ENCODE results near the gene NFU1. TPM values are rescaled to one million over a fixed set of nuclear protein-coding genes. Genes with fewer than 3 reads are reported as not detected.

NFU1 gene
- total RNA-seq (2012; rRNA removed), result 31.4 and 53.7 TPM in 2 replicates

DNA sequence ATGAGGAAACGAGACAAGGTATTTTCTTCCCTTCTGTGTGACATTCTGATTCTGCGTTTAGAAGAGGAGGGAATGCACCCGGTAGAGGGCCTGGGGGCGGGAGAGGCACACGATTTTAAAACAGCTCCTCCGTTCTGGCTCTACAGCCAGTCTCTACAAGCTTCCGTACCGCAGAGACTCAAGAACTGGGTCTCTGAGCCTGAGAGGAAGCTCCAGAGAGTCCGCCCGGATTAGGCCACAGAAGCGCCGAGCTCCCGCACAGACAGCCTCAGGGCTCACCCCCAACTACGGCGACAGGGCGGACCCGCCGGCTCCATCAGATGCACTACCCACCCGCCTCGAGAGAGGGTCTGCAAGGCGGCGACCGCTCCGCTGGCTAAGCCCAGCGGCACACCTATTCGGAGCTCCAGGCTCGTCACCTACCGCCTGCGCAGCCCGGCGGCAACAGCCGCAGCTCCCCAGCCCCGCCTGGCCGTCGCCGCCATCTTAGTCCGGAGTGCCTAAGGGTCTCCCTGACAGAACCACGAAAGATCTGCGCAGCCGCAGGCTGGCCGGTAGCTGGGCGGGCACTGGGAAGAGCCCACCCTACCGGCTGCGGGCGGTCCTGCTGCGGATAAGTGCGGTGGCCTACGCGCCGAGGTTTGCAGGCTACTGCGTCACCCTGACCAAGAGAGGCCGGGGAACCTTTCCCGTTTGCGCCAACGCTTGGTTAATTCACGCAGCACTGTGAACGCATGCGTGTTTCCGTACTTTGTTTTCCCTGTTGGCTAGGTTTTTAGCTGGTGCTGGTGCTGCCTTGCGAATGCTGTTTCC is at the start of gene NFU1:
NFU1 (minus strand) TSS at position 498 of the 813 bp plus-strand sequence; CDS start at position 485, 13 bp downstream.
- peak within 1 kb of the TSS; percentile 79 for H3K4me2 ChIP-seq (ENCODE audit: low read length)
- H3K4me1 ChIP-seq (ENCODE audit: control insufficient read depth, insufficient read depth, low read length), result peaks cover 13% of the 10 kb centered on the region
- H3K9me3 ChIP-seq (replicated peaks; ENCODE audit: low read length), result no peaks in the 10 kb centered on the region
- H3K36me3 ChIP-seq (ENCODE audit: insufficient read depth, low read length), result no peaks in the 10 kb centered on the region
- H3K9ac ChIP-seq (ENCODE audit: low read depth, low read length), result peak within 1 kb of the TSS; percentile 92
- H3K27me3 ChIP-seq (ENCODE audit: control insufficient read depth, insufficient read depth, low read length), result no peaks in the 10 kb centered on the region
- peak within 1 kb of the TSS; percentile 89 for H3K4me3 ChIP-seq (ENCODE audit: low read length)

DNA sequence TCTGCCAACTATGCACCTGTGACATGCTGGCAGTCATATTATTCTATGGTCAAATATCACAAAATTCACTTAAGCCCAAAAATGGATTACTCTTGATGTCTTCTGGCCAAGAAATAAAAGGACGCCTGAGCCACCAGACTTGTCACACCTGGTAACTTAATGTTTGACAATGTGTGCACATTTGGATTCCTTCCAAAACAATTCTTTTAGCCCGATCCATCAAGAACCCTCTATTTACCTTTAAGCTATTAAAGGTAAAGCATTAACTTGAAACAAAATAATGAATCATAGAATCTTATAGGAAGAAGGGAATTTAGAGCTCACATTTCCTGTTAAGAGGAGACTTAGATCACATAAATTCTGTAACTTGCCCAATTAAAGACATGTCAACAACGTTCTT is 46.5 kb upstream of the NFU1 start:
- H3K36me3 ChIP-seq (ENCODE audit: insufficient read depth, low read length), result peaks cover 26% of the 10 kb centered on the region
- H3K9me3 ChIP-seq (replicated peaks; ENCODE audit: low read length), result no peaks in the 10 kb centered on the region

DNA sequence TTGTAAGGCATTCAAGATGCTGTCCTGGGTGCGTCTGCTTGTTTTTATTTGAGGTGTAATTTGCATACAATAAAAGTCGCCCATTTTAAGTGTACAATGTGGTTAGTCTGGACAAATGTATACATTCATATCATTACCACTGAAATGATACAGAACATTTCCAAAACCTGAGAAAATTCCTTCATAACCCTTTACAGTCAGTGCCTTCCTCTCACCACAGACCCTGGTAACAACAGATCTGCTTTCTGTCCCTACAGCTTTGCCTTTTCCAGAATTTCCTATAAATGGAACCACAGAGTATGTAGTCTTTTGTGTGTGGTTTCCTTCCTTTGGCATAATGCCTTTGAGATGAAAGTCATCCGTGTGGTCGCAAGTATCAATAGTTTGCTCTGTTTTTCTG is 45.8 kb upstream of the NFU1 start:
- no peaks in the 10 kb centered on the region for H3K9me3 ChIP-seq (replicated peaks; ENCODE audit: low read length)
- H3K4me1 ChIP-seq (ENCODE audit: control insufficient read depth, insufficient read depth, low read length), result no peaks in the 10 kb centered on the region
- no peak overlapping the region for H3K9ac ChIP-seq (ENCODE audit: low read depth, low read length)
- no peak overlapping the region for H3K4me2 ChIP-seq (ENCODE audit: low read length)
- no peaks in the 10 kb centered on the region for H3K27me3 ChIP-seq (ENCODE audit: control insufficient read depth, insufficient read depth, low read length)
- no peak overlapping the region for H3K4me3 ChIP-seq (ENCODE audit: low read length)
- H3K36me3 ChIP-seq (ENCODE audit: insufficient read depth, low read length), result peaks cover 25% of the 10 kb centered on the region

More for the DNA sequence above, 46.5 kb upstream of the NFU1 start:
- no peak overlapping the region for H3K4me2 ChIP-seq (ENCODE audit: low read length)
- H3K27me3 ChIP-seq (ENCODE audit: control insufficient read depth, insufficient read depth, low read length), result no peaks in the 10 kb centered on the region
- H3K4me1 ChIP-seq (ENCODE audit: control insufficient read depth, insufficient read depth, low read length), result no peaks in the 10 kb centered on the region
- no peak overlapping the region for H3K4me3 ChIP-seq (ENCODE audit: low read length)
- H3K9ac ChIP-seq (ENCODE audit: low read depth, low read length), result no peak overlapping the region

DNA sequence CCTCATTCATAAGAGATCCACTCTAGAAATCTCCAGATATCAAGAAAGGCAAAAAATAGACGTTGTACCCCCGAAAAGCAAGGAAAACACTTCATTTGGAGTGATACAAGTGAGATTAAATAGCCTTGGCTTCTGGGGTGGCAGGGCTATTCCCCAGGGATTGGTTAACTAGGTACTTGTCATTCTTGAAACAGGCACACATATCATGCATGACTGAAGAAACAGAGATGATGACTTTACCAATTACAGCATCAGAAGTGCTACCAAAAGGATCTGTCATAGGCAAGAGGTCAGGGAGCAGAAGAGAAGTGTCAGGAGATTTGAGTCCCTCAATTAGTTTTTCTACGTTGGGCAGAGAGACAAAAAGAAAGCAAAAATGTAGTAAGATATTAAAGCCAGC is 45.2 kb upstream of the NFU1 start:
- H3K36me3 ChIP-seq (ENCODE audit: insufficient read depth, low read length), result peaks cover 23% of the 10 kb centered on the region
- H3K4me1 ChIP-seq (ENCODE audit: control insufficient read depth, insufficient read depth, low read length), result no peaks in the 10 kb centered on the region
- H3K4me2 ChIP-seq (ENCODE audit: low read length), result no peak overlapping the region
- no peaks in the 10 kb centered on the region for H3K27me3 ChIP-seq (ENCODE audit: control insufficient read depth, insufficient read depth, low read length)
- H3K4me3 ChIP-seq (ENCODE audit: low read length), result no peak overlapping the region
- H3K9ac ChIP-seq (ENCODE audit: low read depth, low read length), result no peak overlapping the region
- H3K9me3 ChIP-seq (replicated peaks; ENCODE audit: low read length), result no peaks in the 10 kb centered on the region

DNA sequence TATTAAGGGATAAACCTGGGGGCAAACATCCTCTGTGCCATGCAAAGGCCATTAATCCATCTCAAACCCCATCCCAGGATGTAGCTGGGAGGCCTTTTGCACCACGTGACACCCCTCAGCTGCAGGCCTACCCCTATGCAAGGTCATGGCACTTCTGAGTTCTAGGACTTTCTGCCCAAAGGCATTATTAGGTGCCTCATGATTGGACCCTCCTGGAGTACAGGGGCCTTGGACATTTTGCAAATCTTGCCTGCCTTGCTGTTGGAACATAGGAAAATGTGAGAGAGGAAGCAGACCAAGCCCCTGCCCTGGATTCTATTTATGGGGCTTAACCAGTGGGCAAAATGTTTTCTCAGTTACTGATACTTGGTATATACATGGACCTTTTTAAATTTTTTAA is 44.2 kb upstream of the NFU1 start:
- Histone ChIP-seq H3K9ac (ENCODE audit: low read depth, low read length) (no peak overlapping the region), H3K4me3 (ENCODE audit: low read length) (no peak overlapping the region), H3K4me1 (ENCODE audit: control insufficient read depth, insufficient read depth, low read length) (no peaks in the 10 kb centered on the region), H3K36me3 (ENCODE audit: insufficient read depth, low read length) (peaks cover 18% of the 10 kb centered on the region), H3K27me3 (ENCODE audit: control insufficient read depth, insufficient read depth, low read length) (no peaks in the 10 kb centered on the region), H3K4me2 (ENCODE audit: low read length) (no peak overlapping the region), H3K9me3 (replicated peaks; ENCODE audit: low read length) (no peaks in the 10 kb centered on the region)

DNA sequence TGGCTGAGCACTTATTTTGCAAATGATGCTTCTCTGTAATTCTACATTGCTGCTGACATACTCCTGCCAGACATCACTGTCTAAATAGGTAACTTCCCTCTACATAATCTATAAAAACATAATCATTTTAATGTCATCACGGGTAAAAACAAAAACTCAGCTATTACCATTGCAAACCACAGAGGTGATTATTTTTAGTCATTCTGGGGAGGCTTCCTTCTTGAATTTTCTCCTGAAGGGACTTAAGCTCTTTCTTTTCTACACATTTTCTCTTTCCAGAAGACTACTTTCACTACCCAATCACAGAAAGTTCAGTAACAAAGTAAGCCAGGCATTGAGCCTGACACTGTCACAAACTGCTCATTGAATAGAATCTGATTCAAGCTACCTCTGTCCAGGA is 40.4 kb upstream of the NFU1 start:
- no peaks in the 10 kb centered on the region for H3K4me1 ChIP-seq (ENCODE audit: control insufficient read depth, insufficient read depth, low read length)
- no peaks in the 10 kb centered on the region for H3K27me3 ChIP-seq (ENCODE audit: control insufficient read depth, insufficient read depth, low read length)
- no peak overlapping the region for H3K4me2 ChIP-seq (ENCODE audit: low read length)
- H3K9me3 ChIP-seq (replicated peaks; ENCODE audit: low read length), result no peaks in the 10 kb centered on the region
- H3K4me3 ChIP-seq (ENCODE audit: low read length), result no peak overlapping the region
- peaks cover 24% of the 10 kb centered on the region for H3K36me3 ChIP-seq (ENCODE audit: insufficient read depth, low read length)
- no peak overlapping the region for H3K9ac ChIP-seq (ENCODE audit: low read depth, low read length)

DNA sequence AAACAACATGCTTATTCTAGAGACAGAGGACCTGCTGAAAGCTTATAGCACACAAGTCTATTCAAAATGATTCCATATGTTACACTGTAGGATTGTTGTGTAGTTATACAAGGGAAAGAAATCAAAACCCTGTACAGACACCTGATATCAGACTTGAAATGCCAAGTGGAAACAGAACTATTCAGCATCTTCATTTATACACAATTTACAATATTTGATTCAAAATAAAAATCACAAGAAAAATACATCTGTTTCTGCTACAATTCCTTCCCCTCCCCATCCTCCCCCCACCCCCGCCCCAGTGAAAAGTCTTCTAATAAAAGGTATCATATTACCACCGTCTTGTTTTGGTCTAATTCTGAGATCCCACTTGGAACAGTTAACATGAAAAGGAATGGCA is 37.5 kb upstream of the NFU1 start:
- Histone ChIP-seq H3K4me1 (ENCODE audit: control insufficient read depth, insufficient read depth, low read length) (no peaks in the 10 kb centered on the region), H3K4me3 (ENCODE audit: low read length) (no peak overlapping the region), H3K27me3 (ENCODE audit: control insufficient read depth, insufficient read depth, low read length) (no peaks in the 10 kb centered on the region), H3K9me3 (replicated peaks; ENCODE audit: low read length) (no peaks in the 10 kb centered on the region), H3K4me2 (ENCODE audit: low read length) (no peak overlapping the region), H3K36me3 (ENCODE audit: insufficient read depth, low read length) (peaks cover 19% of the 10 kb centered on the region), H3K9ac (ENCODE audit: low read depth, low read length) (no peak overlapping the region)

DNA sequence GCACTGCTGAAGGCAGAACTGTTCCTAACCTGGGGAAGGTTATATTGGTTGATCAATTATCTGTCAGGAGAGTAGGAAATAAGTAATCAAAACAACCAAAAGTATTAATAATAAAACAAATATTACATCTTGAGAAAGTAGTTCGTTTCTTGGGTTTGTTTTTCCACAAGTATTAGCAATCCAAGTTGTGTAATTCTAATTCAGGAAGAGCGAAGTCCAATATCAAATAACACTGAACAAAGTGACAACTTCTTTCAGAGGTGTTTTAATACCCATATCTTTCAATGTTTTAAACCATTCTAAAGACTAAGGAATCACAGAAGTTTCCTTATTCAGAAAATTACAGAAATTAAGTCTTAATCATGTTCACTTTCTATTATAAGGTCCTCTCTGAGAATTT is 34.6 kb upstream of the NFU1 start:
- Histone ChIP-seq H3K4me3 (ENCODE audit: low read length) (no peak overlapping the region), H3K9ac (ENCODE audit: low read depth, low read length) (no peak overlapping the region), H3K4me1 (ENCODE audit: control insufficient read depth, insufficient read depth, low read length) (no peaks in the 10 kb centered on the region), H3K36me3 (ENCODE audit: insufficient read depth, low read length) (peaks cover 23% of the 10 kb centered on the region), H3K27me3 (ENCODE audit: control insufficient read depth, insufficient read depth, low read length) (no peaks in the 10 kb centered on the region), H3K9me3 (replicated peaks; ENCODE audit: low read length) (no peaks in the 10 kb centered on the region), H3K4me2 (ENCODE audit: low read length) (no peak overlapping the region)

DNA sequence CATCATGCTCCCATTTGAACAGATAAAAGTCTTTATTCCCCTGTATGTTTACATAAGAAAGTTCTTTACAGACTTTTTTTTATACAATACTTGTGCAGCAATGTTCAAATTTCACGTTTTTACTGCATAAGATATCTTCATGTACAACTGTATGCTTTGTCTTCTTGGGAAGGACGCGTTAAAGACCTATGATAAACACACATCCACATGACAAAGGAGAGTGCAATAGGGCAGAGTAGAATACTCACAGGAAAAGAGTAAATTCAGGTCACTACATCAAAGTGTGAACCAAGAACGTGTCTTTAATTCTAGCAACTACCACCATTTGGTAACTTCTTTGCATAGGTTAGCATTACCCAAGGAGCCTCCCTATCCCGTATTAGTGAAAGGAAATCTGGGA is 33.7 kb upstream of the NFU1 start:
- H3K36me3 ChIP-seq (ENCODE audit: insufficient read depth, low read length), result peaks cover 23% of the 10 kb centered on the region
- no peak overlapping the region for H3K4me2 ChIP-seq (ENCODE audit: low read length)
- H3K27me3 ChIP-seq (ENCODE audit: control insufficient read depth, insufficient read depth, low read length), result no peaks in the 10 kb centered on the region
- no peak overlapping the region for H3K9ac ChIP-seq (ENCODE audit: low read depth, low read length)
- H3K4me1 ChIP-seq (ENCODE audit: control insufficient read depth, insufficient read depth, low read length), result no peaks in the 10 kb centered on the region
- no peak overlapping the region for H3K4me3 ChIP-seq (ENCODE audit: low read length)
- no peaks in the 10 kb centered on the region for H3K9me3 ChIP-seq (replicated peaks; ENCODE audit: low read length)

DNA sequence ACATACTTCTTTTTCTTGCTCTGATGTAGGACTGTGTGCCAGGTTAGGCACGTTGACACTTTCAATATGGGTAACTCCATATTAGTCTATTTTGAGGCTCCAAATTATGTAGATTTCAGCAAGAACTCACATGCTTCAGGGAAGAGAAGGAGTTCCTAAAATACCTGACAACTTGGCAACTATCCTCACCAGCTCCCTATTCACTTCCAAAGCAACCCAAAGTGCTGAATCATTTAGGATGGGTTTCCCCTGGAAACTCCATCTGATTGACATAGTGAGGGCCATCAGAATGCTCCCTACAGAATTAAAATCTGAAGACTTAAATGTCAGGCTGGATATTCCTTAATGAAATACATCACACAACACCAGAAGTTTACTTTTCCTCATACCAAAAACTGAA is 32.5 kb upstream of the NFU1 start:
- Histone ChIP-seq H3K4me1 (ENCODE audit: control insufficient read depth, insufficient read depth, low read length) (no peaks in the 10 kb centered on the region), H3K9me3 (replicated peaks; ENCODE audit: low read length) (no peaks in the 10 kb centered on the region), H3K4me2 (ENCODE audit: low read length) (no peak overlapping the region), H3K27me3 (ENCODE audit: control insufficient read depth, insufficient read depth, low read length) (no peaks in the 10 kb centered on the region), H3K9ac (ENCODE audit: low read depth, low read length) (no peak overlapping the region), H3K36me3 (ENCODE audit: insufficient read depth, low read length) (peaks cover 24% of the 10 kb centered on the region), H3K4me3 (ENCODE audit: low read length) (no peak overlapping the region)

DNA sequence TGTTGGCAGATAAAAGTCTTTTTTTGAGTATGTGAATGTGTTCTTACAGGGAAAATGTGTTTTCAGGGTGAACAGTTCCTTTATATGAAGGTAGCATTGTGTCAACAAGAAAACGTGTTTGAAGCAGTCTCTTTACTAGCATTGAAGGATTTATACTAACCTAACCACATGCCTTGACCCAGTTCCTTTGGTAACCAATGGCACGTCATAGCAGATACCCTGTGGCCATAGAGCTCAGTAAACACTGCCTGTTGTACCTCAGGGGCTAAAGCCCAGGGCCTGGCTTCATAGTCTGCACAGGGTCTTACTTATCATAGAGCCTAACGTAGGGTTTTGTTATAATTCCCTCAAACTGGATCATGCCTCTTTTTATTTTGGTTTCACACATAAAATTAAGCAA is 32.1 kb upstream of the NFU1 start:
- Histone ChIP-seq H3K9ac (ENCODE audit: low read depth, low read length) (no peak overlapping the region), H3K4me1 (ENCODE audit: control insufficient read depth, insufficient read depth, low read length) (no peaks in the 10 kb centered on the region), H3K9me3 (replicated peaks; ENCODE audit: low read length) (no peaks in the 10 kb centered on the region), H3K4me2 (ENCODE audit: low read length) (no peak overlapping the region), H3K36me3 (ENCODE audit: insufficient read depth, low read length) (peaks cover 26% of the 10 kb centered on the region), H3K4me3 (ENCODE audit: low read length) (no peak overlapping the region), H3K27me3 (ENCODE audit: control insufficient read depth, insufficient read depth, low read length) (no peaks in the 10 kb centered on the region)

DNA sequence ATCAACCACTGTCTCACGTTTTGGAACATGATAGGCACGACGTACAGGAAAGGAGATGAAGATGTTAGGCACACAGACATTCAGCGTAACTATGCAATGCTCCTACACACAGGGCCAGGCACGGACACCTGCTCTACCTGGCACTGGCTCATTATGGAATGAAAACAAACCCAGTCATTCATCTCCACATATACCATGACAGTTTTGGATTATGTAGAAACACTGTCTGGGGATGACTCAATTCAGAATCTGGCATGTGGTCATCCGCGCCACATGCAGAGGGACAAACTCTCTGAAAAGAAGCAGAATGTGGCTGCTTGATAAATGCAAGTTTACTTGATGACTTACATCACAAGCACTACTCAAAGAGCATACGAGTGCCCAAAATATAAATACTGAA is 29.5 kb upstream of the NFU1 start:
- Histone ChIP-seq H3K4me3 (ENCODE audit: low read length) (no peak overlapping the region), H3K9me3 (replicated peaks; ENCODE audit: low read length) (no peaks in the 10 kb centered on the region), H3K4me2 (ENCODE audit: low read length) (no peak overlapping the region), H3K9ac (ENCODE audit: low read depth, low read length) (no peak overlapping the region), H3K36me3 (ENCODE audit: insufficient read depth, low read length) (peaks cover 33% of the 10 kb centered on the region), H3K27me3 (ENCODE audit: control insufficient read depth, insufficient read depth, low read length) (no peaks in the 10 kb centered on the region), H3K4me1 (ENCODE audit: control insufficient read depth, insufficient read depth, low read length) (no peaks in the 10 kb centered on the region)
